Progenitor cell of endocrine pancreas (in vitro differentiated cells): ENCODE results near the gene TGFBR2. TPM values are rescaled to one million over a fixed set of nuclear protein-coding genes. Genes with fewer than 3 reads are reported as not detected.

ENCODE experiments used
- DNase-seq: peaks from one replicate; pipeline ENCODE4 v3.0.0; 2021; ENCODE audit warnings: low spot score; ENCODE audit not compliant: unreplicated experiment
- H3K27ac Mint-ChIP-seq: 2 replicates; pipeline ENCODE4 v1.8.0; 2021; ENCODE audit warnings: mild to moderate bottlenecking, moderate library complexity, mixed read lengths
- H3K27me3 Mint-ChIP-seq: 2 replicates; pipeline ENCODE4 v1.8.0; 2021; ENCODE audit warnings: mixed read lengths
- H3K36me3 Mint-ChIP-seq: 2 replicates; pipeline ENCODE4 v1.8.0; 2022; ENCODE audit warnings: mixed read lengths; ENCODE audit not compliant: insufficient read depth
- H3K4me1 Mint-ChIP-seq: 2 replicates; pipeline ENCODE4 v1.8.0; 2021; ENCODE audit warnings: low read depth, mixed read lengths
- H3K4me3 Mint-ChIP-seq: 2 replicates; pipeline ENCODE4 v1.8.0; 2021; ENCODE audit warnings: low read depth, mild to moderate bottlenecking, moderate library complexity, mixed read lengths
- H3K9me3 Mint-ChIP-seq: 2 replicates; pipeline ENCODE4 v1.8.0; 2021; ENCODE audit warnings: low read depth, mixed read lengths
- total RNA-seq: library from RNA; stranded (reverse); gene quantifications from 2 replicates; pipeline ENCODE4 v1.2.1, GENCODE V29; 2021
- TF ChIP-seq, protein P1 (sequence below): fragments of 200-600 bp; sonication (generic); IDR thresholded peaks from one replicate; pipeline ENCODE4 v1.5.0; 2021; ENCODE audit warnings: antibody characterized with exemption, mild to moderate bottlenecking; ENCODE audit not compliant: unreplicated experiment

The TGFBR2 gene
- total RNA-seq, 1 donor from 2014 or later = 21.1 TPM

GRCh38 chr3:30738605-30739004 lies 132.2 kb downstream of the TGFBR2 start:
- DNase-seq = no peak
- H3K27me3 Mint-ChIP-seq = no peaks in the 10 kb centered on the region
- H3K9me3 Mint-ChIP-seq = peaks cover 4% of the 10 kb centered on the region
- peaks cover 12% of the 10 kb centered on the region for H3K4me1 Mint-ChIP-seq
- no peaks in the 10 kb centered on the region for H3K36me3 Mint-ChIP-seq
- no peak overlapping the region for H3K27ac Mint-ChIP-seq
- H3K4me3 Mint-ChIP-seq = no peak overlapping the region
- TF ChIP-seq, protein P1, sequence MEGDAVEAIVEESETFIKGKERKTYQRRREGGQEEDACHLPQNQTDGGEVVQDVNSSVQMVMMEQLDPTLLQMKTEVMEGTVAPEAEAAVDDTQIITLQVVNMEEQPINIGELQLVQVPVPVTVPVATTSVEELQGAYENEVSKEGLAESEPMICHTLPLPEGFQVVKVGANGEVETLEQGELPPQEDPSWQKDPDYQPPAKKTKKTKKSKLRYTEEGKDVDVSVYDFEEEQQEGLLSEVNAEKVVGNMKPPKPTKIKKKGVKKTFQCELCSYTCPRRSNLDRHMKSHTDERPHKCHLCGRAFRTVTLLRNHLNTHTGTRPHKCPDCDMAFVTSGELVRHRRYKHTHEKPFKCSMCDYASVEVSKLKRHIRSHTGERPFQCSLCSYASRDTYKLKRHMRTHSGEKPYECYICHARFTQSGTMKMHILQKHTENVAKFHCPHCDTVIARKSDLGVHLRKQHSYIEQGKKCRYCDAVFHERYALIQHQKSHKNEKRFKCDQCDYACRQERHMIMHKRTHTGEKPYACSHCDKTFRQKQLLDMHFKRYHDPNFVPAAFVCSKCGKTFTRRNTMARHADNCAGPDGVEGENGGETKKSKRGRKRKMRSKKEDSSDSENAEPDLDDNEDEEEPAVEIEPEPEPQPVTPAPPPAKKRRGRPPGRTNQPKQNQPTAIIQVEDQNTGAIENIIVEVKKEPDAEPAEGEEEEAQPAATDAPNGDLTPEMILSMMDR = no peak

DNA sequence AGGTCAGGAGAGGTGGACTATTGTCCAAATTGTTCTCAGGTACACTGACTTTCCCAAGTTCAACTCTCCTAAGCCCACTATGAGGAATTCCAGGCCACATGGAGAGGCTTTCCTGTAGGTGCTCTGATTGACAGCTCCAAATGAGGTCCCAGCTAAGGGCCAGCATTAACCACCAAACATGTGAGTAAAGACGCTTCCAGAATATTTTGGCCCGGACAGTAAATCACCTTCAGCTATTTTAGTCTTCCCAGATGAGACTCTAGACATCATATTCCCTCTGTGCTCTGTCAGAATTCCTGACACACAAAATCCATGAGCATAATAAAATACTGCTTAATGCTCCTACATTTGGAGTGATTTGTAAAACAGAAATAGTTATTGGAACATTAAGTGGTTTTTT lies 135.5 kb downstream of the TGFBR2 start:
- DNase-seq = no peak
- Mint-ChIP-seq H3K9me3 (no peaks in the 10 kb centered on the region), H3K27ac (no peak overlapping the region), H3K4me3 (no peak overlapping the region), H3K36me3 (no peaks in the 10 kb centered on the region), H3K27me3 (no peaks in the 10 kb centered on the region), H3K4me1 (peaks cover 15% of the 10 kb centered on the region)
- TF ChIP-seq, protein P1 = no peak

DNA sequence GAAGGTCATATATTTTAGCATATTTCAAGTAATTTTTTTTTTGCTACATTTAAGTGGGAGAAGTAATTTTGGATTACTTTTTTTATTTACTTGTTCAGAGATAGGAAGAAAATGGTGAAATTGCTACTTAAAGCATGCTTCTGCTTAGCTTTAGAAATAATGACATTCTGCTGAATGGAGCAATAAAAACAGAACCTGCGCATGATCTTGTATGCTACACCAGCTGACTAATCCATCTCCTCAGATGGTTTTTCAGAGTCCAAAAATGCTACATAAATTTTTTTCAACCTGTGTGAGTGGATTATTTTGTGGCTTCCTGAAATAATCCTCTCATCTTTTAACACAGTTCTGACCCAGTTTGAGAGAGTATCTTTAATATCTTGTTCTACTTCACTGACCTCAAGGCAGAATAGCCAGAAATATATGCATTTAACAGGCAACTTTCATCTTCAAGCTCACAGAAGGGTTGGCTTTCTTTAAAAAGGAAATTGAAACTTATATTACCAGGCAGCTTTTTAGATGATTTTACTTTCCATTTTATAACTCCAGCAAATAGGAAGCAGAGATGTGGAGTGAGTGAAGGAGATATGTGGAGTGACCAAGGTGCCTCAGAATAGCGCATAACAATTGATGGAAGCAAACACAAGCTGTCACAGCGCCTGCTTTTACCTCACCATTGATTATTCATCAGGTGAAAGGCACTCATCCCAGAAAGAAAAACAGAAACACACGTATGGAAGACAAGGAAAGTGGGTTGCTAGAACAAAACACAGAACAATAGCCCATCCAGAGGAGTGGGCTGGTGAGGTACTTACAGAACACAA lies 136.6 kb downstream of the TGFBR2 start:
- TF ChIP-seq, protein P1 = no peak
- DNase-seq = no peak
- Mint-ChIP-seq H3K27ac (no peak overlapping the region), H3K36me3 (no peaks in the 10 kb centered on the region), H3K4me1 (peaks cover 22% of the 10 kb centered on the region), H3K27me3 (no peaks in the 10 kb centered on the region), H3K9me3 (no peaks in the 10 kb centered on the region), H3K4me3 (no peak overlapping the region)
